Glomerular visceral epithelial cell (primary cell): Measurements from ENCODE around the gene RAD23A.
A peak's percentile ranks its signal among the peaks of the same experiment; 100 is the strongest.
"Not testable (repeated sequence)": the region's sequence is repeated elsewhere in the genome, so short reads cannot be mapped to it uniquely, and the experiment has no call there.

Source experiments
- DNase-seq: peaks from one replicate; pipeline ENCODE4 v3.0.0-alpha.2; 2016; ENCODE audit errors: extremely low spot score

RAD23A gene

DNA sequence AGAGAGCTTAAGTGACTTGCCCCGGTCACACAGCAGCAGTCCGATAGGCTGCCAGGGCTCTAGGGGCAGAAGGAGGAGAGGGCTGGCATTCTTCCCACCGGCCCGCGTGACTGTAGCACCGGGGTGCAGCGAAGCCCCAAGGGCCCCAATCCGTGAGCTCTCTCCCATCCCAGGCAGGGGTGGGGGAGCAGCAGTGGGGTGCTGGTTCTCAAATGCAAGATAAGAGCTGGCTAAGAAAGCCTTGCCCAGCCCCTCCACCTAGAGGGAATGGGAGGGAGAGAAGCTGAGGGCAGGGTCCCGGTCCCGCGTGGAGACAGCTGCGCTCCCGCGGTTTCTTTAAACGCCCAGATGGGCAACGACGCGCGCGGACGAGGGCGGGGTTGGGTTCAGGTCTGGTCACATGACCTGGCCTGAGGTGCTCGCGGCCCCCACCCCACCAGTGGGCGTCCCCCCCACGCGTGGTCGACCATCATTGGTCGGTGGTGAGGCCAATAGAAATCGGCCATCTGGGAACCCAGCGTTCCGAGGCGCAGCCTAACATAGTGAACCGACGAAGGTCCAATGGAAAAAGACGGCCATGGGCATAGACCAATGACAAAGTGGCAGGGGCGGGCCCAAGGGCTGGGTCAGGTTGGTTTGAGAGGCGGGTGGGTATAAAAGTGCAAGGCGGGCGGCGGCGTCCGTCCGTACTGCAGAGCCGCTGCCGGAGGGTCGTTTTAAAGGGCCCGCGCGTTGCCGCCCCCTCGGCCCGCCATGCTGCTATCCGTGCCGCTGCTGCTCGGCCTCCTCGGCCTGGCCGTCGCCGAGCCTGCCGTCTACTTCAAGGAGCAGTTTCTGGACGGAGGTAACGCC, 7.5 kb upstream of the RAD23A start, which contains the start of gene CALR:
Gene CALR, plus strand, starts transcription at position 683 of the 852 bp plus-strand sequence. Its CDS starts 71 bp downstream, at position 754.
- DNase-seq, result peak; percentile 100

DNA sequence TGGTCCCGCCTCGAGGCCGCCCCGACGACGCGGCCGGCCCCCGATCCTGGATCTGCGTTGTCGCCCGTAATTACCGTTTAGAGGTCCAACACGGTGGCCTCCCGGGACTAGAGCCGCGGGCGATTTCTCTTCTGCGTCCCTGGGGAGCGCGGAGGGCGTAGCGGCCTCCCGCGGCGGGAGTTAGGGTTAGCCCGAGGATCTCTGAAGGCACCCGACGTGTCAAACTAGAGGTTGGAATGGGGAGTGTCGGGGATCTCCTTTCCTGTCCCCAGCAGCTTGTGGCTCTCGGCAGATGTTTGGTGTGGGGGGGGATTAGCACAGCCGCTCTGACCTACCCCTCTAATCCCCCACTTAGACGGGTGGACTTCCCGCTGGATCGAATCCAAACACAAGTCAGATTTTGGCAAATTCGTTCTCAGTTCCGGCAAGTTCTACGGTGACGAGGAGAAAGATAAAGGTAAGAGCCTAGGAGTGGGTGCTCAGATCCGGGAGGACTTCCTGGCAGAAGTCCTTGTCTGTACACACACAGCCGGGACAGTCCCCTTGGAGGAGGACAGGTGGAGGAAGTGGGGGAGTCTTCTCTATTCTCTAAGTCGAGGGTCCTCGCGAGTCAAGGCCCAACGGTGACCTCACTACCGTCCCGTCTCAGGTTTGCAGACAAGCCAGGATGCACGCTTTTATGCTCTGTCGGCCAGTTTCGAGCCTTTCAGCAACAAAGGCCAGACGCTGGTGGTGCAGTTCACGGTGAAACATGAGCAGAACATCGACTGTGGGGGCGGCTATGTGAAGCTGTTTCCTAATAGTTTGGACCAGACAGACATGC, 6.7 kb upstream of the RAD23A start:
- peak; percentile 40 for DNase-seq

DNA sequence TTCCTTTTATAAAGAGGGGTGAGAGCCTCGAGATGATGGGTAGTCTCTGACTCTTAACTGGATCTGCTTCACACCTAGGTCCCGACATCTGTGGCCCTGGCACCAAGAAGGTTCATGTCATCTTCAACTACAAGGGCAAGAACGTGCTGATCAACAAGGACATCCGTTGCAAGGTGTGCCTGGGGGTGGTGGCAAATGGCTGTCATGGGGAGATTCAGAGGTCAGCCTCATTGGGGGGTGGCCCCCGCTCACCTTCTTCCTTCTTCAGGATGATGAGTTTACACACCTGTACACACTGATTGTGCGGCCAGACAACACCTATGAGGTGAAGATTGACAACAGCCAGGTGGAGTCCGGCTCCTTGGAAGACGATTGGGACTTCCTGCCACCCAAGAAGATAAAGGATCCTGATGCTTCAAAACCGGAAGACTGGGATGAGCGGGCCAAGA, 5.7 kb upstream of the RAD23A start:
- DNase-seq, result no peak

DNA sequence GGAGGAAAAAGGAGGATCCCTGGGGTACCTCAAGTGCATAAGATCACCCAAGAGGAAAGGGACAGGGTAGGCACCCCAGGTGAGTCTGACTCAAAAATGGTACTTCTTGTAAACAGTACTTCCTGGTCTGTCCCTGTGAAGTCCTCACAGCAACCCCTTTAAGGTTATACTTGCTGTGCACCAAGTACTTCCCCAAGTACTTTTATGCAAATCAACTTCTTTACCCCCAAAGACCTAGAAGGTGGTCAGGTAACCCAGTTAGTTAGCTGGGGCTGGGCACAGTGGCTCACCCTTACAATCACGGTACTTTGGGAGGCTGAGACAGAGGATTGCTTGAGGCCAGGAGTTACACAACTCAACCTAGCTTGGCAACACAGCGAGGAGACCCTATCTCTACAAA, 4.8 kb upstream of the RAD23A start:
- no peak for DNase-seq

DNA sequence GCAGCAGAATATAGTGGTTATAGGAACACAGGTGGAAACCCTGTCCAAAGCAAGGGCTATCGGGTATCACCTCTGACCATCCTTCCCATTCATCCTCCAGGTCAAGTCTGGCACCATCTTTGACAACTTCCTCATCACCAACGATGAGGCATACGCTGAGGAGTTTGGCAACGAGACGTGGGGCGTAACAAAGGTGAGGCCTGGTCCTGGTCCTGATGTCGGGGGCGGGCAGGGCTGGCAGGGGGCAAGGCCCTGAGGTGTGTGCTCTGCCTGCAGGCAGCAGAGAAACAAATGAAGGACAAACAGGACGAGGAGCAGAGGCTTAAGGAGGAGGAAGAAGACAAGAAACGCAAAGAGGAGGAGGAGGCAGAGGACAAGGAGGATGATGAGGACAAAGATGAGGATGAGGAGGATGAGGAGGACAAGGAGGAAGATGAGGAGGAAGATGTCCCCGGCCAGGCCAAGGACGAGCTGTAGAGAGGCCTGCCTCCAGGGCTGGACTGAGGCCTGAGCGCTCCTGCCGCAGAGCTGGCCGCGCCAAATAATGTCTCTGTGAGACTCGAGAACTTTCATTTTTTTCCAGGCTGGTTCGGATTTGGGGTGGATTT, 2.1 kb upstream of the RAD23A start:
- DNase-seq, result no peak

DNA sequence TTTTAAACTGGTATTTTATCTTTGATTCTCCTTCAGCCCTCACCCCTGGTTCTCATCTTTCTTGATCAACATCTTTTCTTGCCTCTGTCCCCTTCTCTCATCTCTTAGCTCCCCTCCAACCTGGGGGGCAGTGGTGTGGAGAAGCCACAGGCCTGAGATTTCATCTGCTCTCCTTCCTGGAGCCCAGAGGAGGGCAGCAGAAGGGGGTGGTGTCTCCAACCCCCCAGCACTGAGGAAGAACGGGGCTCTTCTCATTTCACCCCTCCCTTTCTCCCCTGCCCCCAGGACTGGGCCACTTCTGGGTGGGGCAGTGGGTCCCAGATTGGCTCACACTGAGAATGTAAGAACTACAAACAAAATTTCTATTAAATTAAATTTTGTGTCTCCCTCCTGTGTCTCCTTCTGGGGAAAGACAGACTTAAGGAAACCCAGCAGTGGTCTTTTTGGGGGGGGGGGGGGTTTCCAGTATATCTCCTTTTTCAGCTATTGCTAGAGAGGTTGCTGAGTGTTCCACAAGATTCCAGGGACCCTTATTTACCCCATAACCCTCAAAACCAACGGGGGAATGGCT, 1.5 kb upstream of the RAD23A start:
- no peak for DNase-seq

DNA sequence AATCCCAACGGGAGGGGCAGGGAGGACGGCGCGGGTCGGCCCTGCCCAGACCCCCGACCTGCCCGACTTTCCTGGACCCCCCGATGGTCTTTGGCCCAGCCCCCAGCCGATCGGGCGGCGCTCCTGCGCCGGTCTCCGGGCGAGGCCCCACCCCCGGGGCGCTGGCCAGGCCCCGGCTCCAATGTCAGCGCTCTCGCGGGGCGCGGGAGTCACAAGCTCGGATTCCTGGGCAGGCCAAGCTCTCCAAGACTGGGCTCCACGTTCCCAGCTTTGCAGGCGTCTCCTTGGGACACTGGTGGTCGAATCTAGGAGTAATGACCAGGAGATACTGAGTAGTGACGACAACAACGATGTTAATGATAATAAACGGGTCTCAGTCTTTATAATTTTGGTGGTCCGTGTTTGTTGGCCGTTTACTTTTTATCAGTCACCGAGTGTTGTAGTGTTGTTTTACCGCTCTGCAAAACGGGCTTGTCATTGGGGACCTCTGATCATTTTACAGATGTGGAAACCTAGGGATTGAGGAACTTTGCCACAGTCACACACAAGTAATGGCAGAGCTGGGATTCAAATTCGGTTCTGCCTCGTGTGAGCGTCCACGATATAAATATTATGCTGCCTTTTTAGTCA, 545 bp downstream of the RAD23A start:
- peak; percentile 78 for DNase-seq

DNA sequence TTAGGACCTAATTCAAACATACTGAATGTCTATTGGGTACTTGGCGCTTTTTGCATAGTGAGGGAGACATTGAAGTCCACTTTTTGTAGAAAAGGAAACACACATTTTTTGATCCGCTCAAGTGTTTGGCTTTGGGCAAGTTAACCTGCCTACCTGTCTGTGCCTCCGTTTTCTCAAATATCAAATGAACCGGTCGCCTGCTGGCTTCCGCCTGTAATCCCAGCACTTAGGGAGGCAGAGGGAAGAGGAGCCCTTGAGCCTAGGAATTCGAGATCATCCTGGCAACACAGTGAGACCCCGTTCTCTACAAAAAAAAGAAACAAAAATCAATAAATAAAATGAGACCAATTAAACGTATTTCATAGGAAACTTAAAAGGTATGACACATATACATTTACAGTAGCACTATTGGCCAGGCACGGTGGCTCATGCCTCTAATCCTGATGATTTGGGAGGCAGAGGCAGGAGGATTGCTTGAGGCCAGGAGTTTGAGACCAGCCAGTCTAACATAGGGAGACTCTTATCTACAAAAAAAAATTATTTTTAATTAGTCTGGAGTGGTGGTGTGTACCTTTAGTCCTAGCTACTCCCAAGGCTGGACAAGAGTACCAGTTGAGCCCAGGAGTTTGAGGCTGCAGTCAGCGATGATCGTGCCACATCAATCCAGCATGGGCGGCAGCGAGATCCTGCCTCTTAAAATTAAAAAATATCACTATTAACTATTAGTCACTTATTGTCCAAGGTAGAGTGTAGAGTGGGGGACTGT, 1.3 kb downstream of the RAD23A start:
- no peak for DNase-seq

DNA sequence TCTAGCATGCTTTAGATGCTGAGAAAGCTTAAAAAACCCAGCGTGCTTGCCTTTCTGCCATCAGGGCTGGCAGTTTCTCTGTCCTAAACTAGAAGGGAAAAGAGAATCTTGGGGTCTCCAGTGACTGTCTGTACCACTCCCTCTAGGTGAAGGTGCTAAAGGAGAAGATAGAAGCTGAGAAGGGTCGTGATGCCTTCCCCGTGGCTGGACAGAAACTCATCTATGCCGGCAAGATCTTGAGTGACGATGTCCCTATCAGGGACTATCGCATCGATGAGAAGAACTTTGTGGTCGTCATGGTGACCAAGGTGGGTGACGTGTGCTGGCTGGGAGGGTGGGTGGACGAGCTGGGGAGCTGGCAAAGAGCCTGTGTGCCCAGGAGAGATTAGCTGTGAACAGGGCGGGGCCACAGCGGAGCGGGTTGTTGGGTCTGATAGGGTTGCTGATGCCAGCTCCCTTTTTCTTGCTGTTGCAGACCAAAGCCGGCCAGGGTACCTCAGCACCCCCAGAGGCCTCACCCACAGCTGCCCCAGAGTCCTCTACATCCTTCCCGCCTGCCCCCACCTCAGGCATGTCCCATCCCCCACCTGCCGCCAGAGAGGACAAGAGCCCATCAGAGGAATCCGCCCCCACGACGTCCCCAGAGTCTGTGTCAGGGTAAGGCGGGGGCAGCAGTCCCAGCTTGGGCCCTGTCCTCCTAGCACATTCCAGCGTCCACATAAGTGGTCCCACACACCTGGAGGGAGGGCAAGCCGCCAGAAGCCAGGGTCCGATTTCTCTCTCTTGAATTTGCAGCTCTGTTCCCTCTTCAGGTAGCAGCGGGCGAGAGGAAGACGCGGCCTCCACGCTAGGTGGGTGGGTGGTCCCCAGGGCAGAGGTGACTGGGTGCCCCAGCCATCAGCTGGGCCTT, 2.3 kb downstream of the RAD23A start:
- DNase-seq, result no peak

DNA sequence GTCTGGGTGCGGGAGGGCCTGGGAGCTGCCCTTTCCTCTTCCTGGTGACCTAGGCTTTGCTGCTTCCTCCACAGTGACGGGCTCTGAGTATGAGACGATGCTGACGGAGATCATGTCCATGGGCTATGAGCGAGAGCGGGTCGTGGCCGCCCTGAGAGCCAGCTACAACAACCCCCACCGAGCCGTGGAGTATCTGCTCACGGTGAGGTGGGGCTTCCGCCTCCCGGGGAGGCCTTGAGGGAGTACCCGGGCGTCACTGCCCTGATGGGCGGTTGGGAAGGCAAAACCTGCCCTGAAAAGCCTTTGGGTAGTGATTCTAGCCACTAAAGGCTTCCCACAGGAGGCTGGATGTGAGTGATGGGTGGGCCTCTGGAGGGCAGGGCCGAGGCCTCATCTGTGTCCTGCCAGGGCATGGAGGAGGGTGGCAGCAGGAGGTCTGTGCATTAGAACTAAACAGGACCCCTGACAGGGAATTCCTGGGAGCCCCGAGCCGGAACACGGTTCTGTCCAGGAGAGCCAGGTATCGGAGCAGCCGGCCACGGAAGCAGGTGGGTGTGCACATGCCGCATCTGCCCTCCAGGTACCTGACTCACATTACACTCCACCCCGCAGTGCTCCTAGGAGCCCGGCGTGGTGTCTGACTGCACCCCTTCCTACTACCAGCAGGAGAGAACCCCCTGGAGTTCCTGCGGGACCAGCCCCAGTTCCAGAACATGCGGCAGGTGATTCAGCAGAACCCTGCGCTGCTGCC, 3.1 kb downstream of the RAD23A start:
- DNase-seq, result no peak

DNA sequence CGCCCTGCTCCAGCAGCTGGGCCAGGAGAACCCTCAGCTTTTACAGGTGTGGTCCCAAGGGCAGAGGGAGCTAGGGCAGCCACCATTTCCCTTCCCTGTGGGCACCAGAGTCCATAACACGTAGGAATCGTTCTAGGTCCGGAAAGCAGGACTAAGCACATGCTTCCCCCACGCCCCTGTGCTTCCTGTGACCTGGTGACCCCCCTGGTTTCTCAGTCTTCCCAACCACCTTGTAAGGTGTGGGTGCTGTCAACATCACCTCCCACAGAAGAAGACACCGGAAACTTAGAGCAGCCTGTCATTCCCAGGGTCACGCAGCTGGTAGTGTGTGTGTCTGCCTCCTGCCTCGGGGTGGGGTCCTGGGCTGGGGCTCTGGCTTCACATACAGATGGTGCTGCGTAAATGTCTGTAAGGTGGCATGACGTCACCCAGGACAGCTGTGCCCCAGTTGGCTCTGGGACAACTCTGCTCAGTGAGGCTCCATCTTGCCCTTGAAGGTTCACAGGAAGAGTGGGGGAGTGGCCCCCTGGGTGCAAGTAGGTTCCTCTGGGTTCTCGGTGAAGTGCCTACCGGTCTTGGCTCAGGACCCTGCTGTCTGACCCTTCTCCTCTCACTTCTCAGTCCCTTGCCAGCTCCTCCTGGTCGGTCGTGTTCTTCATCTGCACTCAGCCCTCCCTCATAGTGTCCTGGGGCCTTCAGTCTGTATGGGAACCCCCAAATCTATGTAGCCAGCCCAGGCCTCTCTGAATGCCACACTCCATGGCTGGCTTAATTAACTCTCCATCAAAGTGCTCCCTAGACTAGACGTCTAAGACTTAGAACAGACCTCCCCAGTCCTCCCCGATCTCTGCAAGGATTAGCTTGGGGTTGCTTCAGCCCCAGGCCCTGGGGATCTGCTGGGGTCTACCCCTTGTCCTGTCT, 4.0 kb downstream of the RAD23A start:
- DNase-seq, result no peak

DNA sequence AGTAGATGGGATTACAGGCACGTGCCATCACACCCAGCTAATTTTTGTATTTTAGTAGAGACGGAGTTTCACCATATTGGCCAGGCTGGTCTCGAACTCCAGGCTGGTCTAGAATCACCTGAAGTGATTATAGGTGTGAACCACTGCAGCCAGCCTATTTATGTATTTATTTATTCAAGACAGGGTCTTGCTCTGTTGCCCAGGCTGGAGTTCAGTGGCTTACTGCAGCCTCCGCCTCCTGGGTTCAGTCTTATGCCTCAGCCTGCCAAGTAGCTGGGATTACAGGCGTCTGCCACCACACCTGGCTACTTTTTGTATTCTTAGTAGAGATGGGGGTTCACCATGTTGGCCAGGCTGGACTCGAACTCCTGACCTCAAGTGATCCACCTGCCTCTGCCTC, 6.4 kb downstream of the RAD23A start:
- not testable (repeated sequence) for DNase-seq

DNA sequence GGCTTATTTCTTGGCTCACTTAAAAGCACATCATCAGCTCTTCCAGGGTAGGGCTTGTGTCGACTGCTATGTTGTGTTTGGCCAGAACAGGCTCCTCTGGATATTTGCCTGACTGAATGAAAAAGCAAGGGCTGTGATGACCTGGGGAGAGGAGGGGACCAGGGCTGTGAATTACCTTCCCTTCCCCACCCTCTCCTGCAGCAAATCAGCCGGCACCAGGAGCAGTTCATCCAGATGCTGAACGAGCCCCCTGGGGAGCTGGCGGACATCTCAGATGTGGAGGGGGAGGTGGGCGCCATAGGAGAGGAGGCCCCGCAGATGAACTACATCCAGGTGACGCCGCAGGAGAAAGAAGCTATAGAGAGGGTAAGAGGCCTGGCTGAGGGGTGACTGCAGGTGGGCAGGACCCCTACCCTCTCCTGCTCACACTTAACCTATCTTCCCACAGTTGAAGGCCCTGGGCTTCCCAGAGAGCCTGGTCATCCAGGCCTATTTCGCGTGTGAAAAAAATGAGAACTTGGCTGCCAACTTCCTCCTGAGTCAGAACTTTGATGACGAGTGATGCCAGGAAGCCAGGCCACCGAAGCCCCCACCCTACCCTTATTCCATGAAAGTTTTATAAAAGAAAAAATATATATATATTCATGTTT, 7.0 kb downstream of the RAD23A start:
- peak; percentile 71 for DNase-seq

DNA sequence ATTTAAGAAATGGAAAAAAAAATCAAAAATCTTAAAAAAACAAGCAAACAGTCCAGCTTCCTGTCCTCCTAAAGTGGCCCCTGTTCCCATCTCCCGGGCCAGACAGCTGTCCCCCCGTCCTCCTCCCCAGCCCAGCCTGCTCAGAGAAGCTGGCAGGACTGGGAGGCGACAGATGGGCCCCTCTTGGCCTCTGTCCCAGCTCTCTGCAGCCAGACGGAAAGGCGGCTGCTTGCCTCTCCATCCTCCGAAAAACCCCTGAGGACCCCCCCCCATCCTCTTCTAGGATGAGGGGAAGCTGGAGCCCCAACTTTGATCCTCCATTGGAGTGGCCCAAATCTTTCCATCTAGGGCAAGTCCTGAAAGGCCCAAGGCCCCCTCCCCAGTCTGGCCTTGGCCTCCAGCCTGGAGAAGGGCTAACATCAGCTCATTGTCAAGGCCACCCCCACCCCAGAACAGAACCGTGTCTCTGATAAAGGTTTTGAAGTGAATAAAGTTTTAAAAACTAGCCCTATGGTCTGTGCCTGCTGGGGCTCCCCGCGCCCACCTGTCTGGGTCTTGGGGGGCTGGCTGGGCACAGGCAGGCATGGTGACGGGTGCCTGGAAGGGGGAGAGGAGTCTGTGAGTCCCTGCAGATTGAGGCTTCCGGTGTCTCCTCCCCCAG, 7.6 kb downstream of the RAD23A start:
- DNase-seq, result no peak

DNA sequence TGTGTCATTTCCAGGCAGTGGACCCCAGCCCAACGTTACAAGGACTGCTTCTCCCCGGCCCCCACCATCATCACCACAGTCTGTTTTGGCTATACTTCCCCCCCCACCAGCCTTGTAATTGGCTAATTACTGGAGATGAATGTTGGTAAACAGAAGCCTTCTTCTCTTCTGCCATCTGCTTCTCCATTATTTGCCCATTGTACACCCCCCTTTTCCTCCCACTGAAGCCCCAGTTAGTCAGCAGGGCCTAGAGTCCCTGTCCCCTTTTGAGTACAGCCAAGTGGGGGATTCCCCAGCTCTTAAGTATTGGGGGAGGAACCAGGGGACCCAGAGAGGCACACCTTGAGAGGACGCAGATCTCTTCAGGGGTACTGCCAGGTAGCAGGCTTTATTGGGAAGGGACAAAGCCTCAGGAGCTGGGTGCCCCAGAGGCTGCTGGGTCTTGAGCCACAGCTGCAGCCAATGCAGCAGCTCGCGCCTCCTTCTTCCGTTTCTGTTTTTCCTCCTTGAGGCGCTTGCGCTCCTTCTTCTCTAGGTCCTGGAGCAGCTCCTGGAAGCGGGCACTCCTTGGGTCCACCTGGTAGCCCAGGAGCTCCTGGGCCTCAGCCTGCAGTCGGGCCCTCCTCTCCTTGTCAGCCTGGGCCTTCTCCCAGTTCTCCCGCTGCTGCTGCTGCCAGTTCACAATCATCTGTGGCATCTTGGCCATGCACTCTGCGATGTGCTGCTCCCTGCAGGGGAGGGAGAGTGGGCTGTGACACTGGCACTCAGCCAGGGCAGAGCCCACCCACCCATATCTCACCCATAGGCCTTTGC, 8.3 kb downstream of the RAD23A start:
- DNase-seq, result no peak

DNA sequence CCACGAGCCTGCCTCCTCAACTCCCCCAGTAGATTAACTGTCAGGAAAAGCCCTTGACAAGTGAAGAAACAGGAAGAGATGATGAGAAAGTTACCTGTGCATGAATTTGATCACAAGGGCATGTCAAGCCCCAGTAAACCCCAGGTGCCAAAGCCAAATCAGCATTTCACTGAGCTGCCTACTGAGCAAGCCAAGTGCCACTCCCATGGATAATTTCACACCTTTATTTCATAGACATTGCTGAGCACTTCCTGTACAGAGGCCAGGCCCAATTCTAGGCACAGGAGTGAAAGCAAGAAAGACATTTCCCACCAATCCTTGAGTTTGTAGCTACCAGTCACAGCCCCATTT, 8.9 kb downstream of the RAD23A start:
- no peak for DNase-seq
